ENCODE data around the gene PSEN1.

The PSEN1 gene

GRCh38 chr14:73236157-73236556, 99.8 kb downstream of the PSEN1 start:
- no peak for TF ChIP-seq CTCF (IDR thresholded peaks at IDR 0.05; ENCODE audit: extremely low read depth, insufficient read depth, missing control alignments)
- no peak for DNase-seq (ENCODE audit: low spot score)
- in situ Hi-C loops (cut with MboI; ENCODE audit: low pct_unique_long_range_greater_than_20kb, low sequenced_read_pairs, unreplicated experiment): no loop called here

- in situ Hi-C loops (cut with MboI; ENCODE audit: low pct_unique_long_range_greater_than_20kb, low sequenced_read_pairs, unreplicated experiment): no loop called here
- no peak for DNase-seq (ENCODE audit: low spot score)
- no peak for TF ChIP-seq CTCF (IDR thresholded peaks at IDR 0.05; ENCODE audit: extremely low read depth, insufficient read depth, missing control alignments)
These were observed 100.5 kb downstream of the PSEN1 start for GRCh38 chr14:73236752-73237218.

GRCh38 chr14:73237219-73237785, 101.0 kb downstream of the PSEN1 start, which contains the start of gene PAPLN:
Gene PAPLN (plus strand): TSS chr14:73237506. CDS start chr14:73239779, 2,273 bp downstream.
- in situ Hi-C loops (cut with MboI; ENCODE audit: low pct_unique_long_range_greater_than_20kb, low sequenced_read_pairs, unreplicated experiment): no loop called here
- TF ChIP-seq CTCF (IDR thresholded peaks at IDR 0.05; ENCODE audit: extremely low read depth, insufficient read depth, missing control alignments): no peak
- peak; percentile 70 for DNase-seq (ENCODE audit: low spot score)

- in situ Hi-C loops (cut with MboI; ENCODE audit: low pct_unique_long_range_greater_than_20kb, low sequenced_read_pairs, unreplicated experiment): no loop called here
- no peak for TF ChIP-seq CTCF (IDR thresholded peaks at IDR 0.05; ENCODE audit: extremely low read depth, insufficient read depth, missing control alignments)
- peak; percentile 63 for DNase-seq (ENCODE audit: low spot score)
These were observed 101.6 kb downstream of the PSEN1 start for GRCh38 chr14:73237786-73238423.

GRCh38 chr14:73238424-73238852, 102.1 kb downstream of the PSEN1 start:
- in situ Hi-C loops (cut with MboI; ENCODE audit: low pct_unique_long_range_greater_than_20kb, low sequenced_read_pairs, unreplicated experiment): no loop called here
- peak; percentile 53 for DNase-seq (ENCODE audit: low spot score)
- no peak for TF ChIP-seq CTCF (IDR thresholded peaks at IDR 0.05; ENCODE audit: extremely low read depth, insufficient read depth, missing control alignments)

GRCh38 chr14:73238941-73239340, 102.6 kb downstream of the PSEN1 start:
- in situ Hi-C loops (cut with MboI; ENCODE audit: low pct_unique_long_range_greater_than_20kb, low sequenced_read_pairs, unreplicated experiment): no loop called here
- TF ChIP-seq CTCF (IDR thresholded peaks at IDR 0.05; ENCODE audit: extremely low read depth, insufficient read depth, missing control alignments): no peak
- DNase-seq (ENCODE audit: low spot score): peak; percentile 28
